OCI-LY7 (cell line): ENCODE data around the gene GGTA1. TPM values are rescaled to one million over a fixed set of nuclear protein-coding genes. Genes with fewer than 3 reads are reported as not detected.

Source experiments
- BruUV-seq: library from RNA; stranded (reverse); fragments of 400-500 nt; replicated peaks from 2 replicates; lab custom pipeline; 2021; lab: Mats Ljungman, UMichigan
- CTCF ChIA-PET: fragments of 300-600 bp; sonication (Branson Sonifier 250); formaldehyde crosslinking; loops from one replicate; lab custom pipeline; 2022; ENCODE audit warnings: antibody characterized with exemption; ENCODE audit not compliant: unreplicated experiment; lab: Charles Lee
- POLR2A ChIA-PET: fragments of 300-600 bp; sonication (Branson Sonifier 250); formaldehyde crosslinking; loops from one replicate; lab custom pipeline; 2022; ENCODE audit warnings: antibody characterized with exemption; lab: Charles Lee
- DNase-seq: peaks from one replicate; pipeline ENCODE4 v3.0.0-alpha.2; 2015; ENCODE audit warnings: low spot score
- H2AFZ ChIP-seq: fragments of 200-600 bp; sonication (generic), shearing (Covaris generic); 2 replicates; pipeline ENCODE4 v1.6.1; 2014; ENCODE audit warnings: mild to moderate bottlenecking, antibody characterized with exemption, low read length, moderate library complexity
- H3K27ac ChIP-seq: fragments of 200-600 bp; sonication (generic); 2 replicates; pipeline ENCODE4 v1.5.1; 2014; ENCODE audit warnings: mixed run types, low read depth, mild to moderate bottlenecking, moderate library complexity, low read length, inconsistent platforms; ENCODE audit not compliant: poor library complexity, severe bottlenecking
- H3K36me3 ChIP-seq: fragments of 200-600 bp; sonication (generic); 2 replicates; pipeline ENCODE4 v1.6.1; 2014; ENCODE audit warnings: mild to moderate bottlenecking, antibody characterized with exemption, low read length, moderate library complexity, mixed read lengths; ENCODE audit not compliant: insufficient read depth
- H3K4me1 ChIP-seq: fragments of 200-600 bp; sonication (generic); 2 replicates; pipeline ENCODE4 v1.5.1; 2014; ENCODE audit warnings: mild to moderate bottlenecking, low read length; ENCODE audit not compliant: insufficient read depth, poor library complexity, severe bottlenecking
- H3K4me2 ChIP-seq: fragments of 200-600 bp; sonication (generic); 2 replicates; pipeline ENCODE4 v1.6.1; 2014; ENCODE audit warnings: mild to moderate bottlenecking, low read length
- H3K4me3 ChIP-seq: fragments of 200-600 bp; sonication (generic); 2 replicates; pipeline ENCODE4 v1.5.1; 2014; ENCODE audit warnings: mild to moderate bottlenecking, low read depth, low read length; ENCODE audit not compliant: poor library complexity, severe bottlenecking
- H3K79me2 ChIP-seq: fragments of 200-600 bp; sonication (generic); 2 replicates; pipeline ENCODE4 v1.6.1; 2016; ENCODE audit warnings: low read depth, mild to moderate bottlenecking, low read length, moderate library complexity, mixed read lengths; ENCODE audit not compliant: insufficient read depth
- H3K9me2 ChIP-seq: fragments of 200-600 bp; sonication (generic); 2 replicates; pipeline ENCODE4 v1.6.1; 2016; ENCODE audit warnings: mild to moderate bottlenecking, low read length, mixed read lengths; ENCODE audit not compliant: insufficient read depth
- H3K9me3 ChIP-seq: fragments of 200-600 bp; sonication (generic); 2 replicates; pipeline ENCODE4 v1.6.1; 2014; ENCODE audit warnings: mild to moderate bottlenecking, mixed run types, low read length, mixed read lengths
- H4K20me1 ChIP-seq: fragments of 200-600 bp; sonication (generic); 2 replicates; pipeline ENCODE4 v1.6.1; 2014; ENCODE audit warnings: mild to moderate bottlenecking, antibody characterized with exemption, low read length, moderate library complexity, mixed read lengths; ENCODE audit not compliant: insufficient read depth
- EZH2phosphoT487 ChIP-seq: fragments of 200-600 bp; sonication (generic); IDR thresholded peaks from 2 replicates; pipeline ENCODE4 v1.6.1; 2018; ENCODE audit warnings: low read depth, borderline replicate concordance, mild to moderate bottlenecking, mixed run types, antibody characterized with exemption, low read length, moderate library complexity, mixed read lengths
- intact Hi-C: fragments of 100-400 bp; cut with micrococcal nuclease; formaldehyde crosslinking; loops from one replicate; pipeline ENCODE4 v1.10.0; 2022; ENCODE audit not compliant: unreplicated experiment
- total RNA-seq, 2 experiments: library from RNA; depleted of rRNA in 1 of 2; stranded (reverse); fragments of >200 nt in 1 of 2; shearing (Covaris generic) in 1 of 2; gene quantifications; 2 replicates each; pipeline ENCODE4 v1.2.3, GENCODE V29; 2014 to 2022
- TF ChIP-seq, protein P1 (sequence below): fragments of 200-600 bp; sonication (generic); conservative IDR thresholded peaks from 2 replicates; pipeline ENCODE4 v1.5.1; 2014; ENCODE audit warnings: mild to moderate bottlenecking, antibody characterized with exemption, low read length, moderate library complexity, mixed read lengths

GGTA1 gene
- total RNA-seq, 2 experiments from 2014 or later = not detected

DNA sequence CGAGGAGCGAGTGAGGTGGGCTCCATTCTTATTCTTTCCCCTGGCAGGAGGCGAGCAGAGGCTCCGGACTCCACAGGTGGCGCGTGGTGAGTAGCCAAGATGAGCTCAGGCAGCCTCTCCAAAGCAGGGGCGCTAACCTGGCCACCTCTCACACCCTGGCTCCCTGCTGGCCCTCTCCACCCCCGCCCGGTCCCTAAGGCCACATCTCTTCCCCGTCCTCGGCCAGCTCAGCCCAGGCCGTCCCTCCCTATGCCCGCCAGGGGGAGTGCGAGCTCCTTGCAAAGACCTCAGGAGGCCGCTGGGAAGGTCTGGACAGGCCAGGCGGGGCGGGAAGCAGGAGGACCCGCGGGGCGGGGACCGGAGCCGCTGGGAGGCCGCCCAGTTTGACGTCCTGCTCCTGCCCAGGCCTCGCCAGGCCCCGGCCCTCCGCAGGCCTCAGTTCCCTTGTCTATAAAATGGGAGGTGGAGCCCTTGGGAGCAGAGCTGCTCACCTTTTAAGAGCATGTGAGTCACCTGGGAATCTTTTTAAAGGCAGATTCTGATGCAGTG, 46.3 kb upstream of the GGTA1 start:
- ChIA-PET CTCF (interaction anchor here (0.6 to 1.7 kb wide), 2 partner anchors 138 to 629 kb away, joined by 3 to 5 read pairs; no protein-coding TSS in a partner anchor), POLR2A (interaction anchor here (0.7 kb wide), 1 partner anchor 1286 kb away, joined by 4 read pairs; no protein-coding TSS in a partner anchor)
- H3K4me3 ChIP-seq = no peak overlapping the region
- no peak overlapping the region for H3K27ac ChIP-seq
- H4K20me1 ChIP-seq = no peaks in the 10 kb centered on the region
- no peaks in the 10 kb centered on the region for H3K36me3 ChIP-seq
- peak overlapping the region; percentile 33; the same call in 1 of the 2 replicates for H3K4me2 ChIP-seq
- peaks cover 4% of the 10 kb centered on the region for H3K4me1 ChIP-seq
- H3K9me2 ChIP-seq = no peaks in the 10 kb centered on the region
- no peaks in the 10 kb centered on the region for H3K79me2 ChIP-seq
- no peak overlapping the region for H2AFZ ChIP-seq
- no TSS peak for BruUV-seq
- TF ChIP-seq, protein P1, sequence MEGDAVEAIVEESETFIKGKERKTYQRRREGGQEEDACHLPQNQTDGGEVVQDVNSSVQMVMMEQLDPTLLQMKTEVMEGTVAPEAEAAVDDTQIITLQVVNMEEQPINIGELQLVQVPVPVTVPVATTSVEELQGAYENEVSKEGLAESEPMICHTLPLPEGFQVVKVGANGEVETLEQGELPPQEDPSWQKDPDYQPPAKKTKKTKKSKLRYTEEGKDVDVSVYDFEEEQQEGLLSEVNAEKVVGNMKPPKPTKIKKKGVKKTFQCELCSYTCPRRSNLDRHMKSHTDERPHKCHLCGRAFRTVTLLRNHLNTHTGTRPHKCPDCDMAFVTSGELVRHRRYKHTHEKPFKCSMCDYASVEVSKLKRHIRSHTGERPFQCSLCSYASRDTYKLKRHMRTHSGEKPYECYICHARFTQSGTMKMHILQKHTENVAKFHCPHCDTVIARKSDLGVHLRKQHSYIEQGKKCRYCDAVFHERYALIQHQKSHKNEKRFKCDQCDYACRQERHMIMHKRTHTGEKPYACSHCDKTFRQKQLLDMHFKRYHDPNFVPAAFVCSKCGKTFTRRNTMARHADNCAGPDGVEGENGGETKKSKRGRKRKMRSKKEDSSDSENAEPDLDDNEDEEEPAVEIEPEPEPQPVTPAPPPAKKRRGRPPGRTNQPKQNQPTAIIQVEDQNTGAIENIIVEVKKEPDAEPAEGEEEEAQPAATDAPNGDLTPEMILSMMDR = peak; percentile 86
- no peak for TF ChIP-seq EZH2phosphoT487
- no peaks in the 10 kb centered on the region for H3K9me3 ChIP-seq
- peak; percentile 78 for DNase-seq
- intact Hi-C loops = loop anchor here (2.0 to 5.0 kb wide), 4 partner anchors 141 to 551 kb away; no protein-coding TSS in a partner anchor

DNA sequence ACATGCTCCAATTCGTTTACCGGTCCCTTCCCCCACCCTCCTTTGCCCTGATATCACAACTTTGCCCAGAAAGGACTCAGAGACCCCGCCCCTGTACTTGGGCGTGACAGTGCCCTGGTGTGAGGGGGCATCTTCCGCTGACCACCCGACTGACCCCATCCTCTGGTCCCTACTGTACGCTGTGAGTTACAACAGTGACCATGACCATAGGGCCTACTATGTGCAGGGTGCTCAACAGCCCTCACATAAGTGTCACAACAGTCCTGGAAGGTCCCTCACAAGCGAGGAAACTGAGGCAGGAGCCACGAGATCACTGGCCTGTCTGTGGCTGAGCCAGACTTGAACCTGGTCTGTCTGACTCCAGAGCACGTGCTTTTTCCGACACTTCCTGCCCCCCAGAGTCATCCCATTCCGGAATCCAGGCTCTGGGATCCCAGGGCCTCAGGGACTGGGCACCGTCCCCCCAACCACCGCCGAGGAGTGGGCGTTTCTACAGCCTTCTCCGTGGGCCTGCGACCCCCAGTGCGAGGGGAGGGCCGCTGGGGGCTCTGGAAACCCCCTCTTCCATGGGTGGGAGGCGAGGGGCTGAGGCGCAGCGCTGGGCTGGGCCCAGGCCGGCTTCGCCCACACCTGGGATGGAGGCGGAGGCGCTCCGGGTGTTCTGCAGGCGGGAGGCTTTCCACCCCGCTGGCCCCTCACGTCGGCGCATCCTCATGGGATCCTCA, 45.7 kb upstream of the GGTA1 start:
- H3K9me3 ChIP-seq = no peaks in the 10 kb centered on the region
- ChIA-PET CTCF (interaction anchor here (0.6 to 1.7 kb wide), 2 partner anchors 138 to 630 kb away, joined by 3 to 5 read pairs; no protein-coding TSS in a partner anchor), POLR2A (interaction anchor here (0.7 kb wide), 1 partner anchor 1287 kb away, joined by 4 read pairs; no protein-coding TSS in a partner anchor)
- H2AFZ ChIP-seq = no peak overlapping the region
- BruUV-seq = no TSS peak
- intact Hi-C loops = loop anchor here (5.0 kb wide), 3 partner anchors 447 to 552 kb away; no protein-coding TSS in a partner anchor
- no peak overlapping the region for H3K4me3 ChIP-seq
- no peaks in the 10 kb centered on the region for H4K20me1 ChIP-seq
- H3K4me1 ChIP-seq = no peaks in the 10 kb centered on the region
- no peak for TF ChIP-seq EZH2phosphoT487
- TF ChIP-seq, protein P1 = no peak
- H3K9me2 ChIP-seq = no peaks in the 10 kb centered on the region
- no peak overlapping the region for H3K27ac ChIP-seq
- no peaks in the 10 kb centered on the region for H3K36me3 ChIP-seq
- H3K4me2 ChIP-seq = no peak overlapping the region
- no peak for DNase-seq
- no peaks in the 10 kb centered on the region for H3K79me2 ChIP-seq

DNA sequence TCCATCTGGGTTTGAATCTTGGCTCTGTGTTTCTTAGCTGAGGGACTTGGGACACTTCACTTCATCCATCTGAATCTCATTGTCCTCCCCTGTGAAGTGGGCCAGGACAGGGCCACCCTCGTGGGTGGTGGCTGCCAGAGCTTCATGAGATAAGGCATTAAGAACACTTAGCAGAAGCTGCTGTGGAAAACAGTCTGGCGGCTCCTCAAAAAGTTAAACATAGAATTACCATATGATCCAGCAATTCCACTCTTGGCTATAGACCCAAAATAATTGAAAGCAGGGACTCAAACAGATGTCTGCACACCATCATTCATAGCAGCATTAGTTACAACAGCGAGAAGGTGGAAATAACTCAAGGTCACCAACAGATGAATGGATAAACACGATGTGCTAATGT, 42.4 kb upstream of the GGTA1 start:
- Histone ChIP-seq H3K36me3 (no peaks in the 10 kb centered on the region), H3K79me2 (no peaks in the 10 kb centered on the region), H3K4me3 (no peak overlapping the region), H3K9me2 (no peaks in the 10 kb centered on the region), H3K9me3 (no peaks in the 10 kb centered on the region), H2AFZ (no peak overlapping the region), H4K20me1 (no peaks in the 10 kb centered on the region), H3K4me1 (no peaks in the 10 kb centered on the region), H3K4me2 (no peak overlapping the region), H3K27ac (no peak overlapping the region)
- intact Hi-C loops = no loop called here
- TF ChIP-seq EZH2phosphoT487 = no peak
- TF ChIP-seq, protein P1 = no peak
- no peak for DNase-seq
- BruUV-seq = no TSS peak
- POLR2A ChIA-PET = no interaction called here
- CTCF ChIA-PET = no interaction called here
